Activated CD4-positive, alpha-beta T cell treated with anti-CD3 and anti-CD28 coated beads, Interleukin-2, amount 50 U/mL, for 1 hour (primary cell): Measurements from ENCODE around the gene ARSK.
"Not testable (repeated sequence)": the region's sequence is repeated elsewhere in the genome, so short reads cannot be mapped to it uniquely, and the experiment has no call there.

ENCODE experiments used
- DNase-seq: peaks from one replicate; pipeline ENCODE4 v3.0.0-alpha.2; 2020

ARSK gene

DNA sequence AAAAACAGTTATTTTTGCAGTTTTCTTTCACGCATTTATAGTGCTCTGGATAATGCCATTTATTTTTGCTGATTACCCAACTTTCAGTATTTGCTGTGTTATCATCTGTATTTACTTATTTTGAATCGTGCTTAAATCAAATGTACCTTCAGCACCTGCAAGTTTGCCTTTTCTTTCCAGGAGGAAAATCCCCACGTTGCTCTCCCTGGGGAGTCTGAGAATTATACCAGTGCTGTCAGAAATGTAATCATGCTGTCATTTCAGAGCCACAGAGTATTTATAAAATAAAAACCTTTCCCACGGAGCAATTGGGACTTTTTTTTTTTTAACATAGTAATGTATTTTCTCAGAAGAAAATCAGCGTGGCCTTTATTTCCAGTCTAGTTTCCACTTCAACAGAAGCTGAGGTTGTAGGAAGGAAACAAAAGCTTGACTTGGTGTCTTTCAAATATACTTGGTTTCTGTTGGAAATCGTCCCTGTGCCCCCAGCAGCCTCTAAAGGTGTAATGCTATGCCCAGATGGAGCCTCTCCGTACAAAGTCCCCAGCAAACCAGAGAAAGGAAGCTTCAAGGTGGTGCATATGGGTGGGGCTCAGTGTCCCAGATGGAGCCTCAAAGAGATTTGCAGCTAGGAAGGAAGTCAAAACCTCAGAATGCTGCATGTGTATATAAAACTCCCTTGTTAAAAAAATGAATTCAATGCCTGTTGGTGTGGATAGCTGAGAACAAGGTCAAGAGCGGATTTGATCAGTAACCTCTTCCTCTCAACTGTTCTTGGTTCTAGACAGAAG, 67.1 kb downstream of the ARSK start:
- DNase-seq, result no peak

DNA sequence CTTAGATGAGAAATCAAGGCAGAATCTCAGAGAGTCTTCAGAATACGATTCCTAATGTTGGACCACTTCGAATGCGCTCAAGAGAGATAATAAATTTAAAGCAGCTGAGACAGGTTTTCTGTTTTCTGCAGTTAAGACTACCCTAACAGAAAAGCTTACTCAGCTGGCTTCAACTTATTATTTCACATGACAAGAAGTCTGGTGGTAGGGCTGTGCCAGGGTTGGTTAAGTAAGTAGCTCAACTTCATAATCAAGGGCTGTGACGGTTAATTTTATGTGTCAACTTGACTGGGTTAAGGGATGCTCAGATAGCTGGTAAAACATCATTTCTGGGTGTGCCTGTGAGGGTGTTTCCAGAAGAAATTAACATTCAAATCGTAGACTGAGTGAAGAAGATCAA, 68.8 kb downstream of the ARSK start:
- no peak for DNase-seq

DNA sequence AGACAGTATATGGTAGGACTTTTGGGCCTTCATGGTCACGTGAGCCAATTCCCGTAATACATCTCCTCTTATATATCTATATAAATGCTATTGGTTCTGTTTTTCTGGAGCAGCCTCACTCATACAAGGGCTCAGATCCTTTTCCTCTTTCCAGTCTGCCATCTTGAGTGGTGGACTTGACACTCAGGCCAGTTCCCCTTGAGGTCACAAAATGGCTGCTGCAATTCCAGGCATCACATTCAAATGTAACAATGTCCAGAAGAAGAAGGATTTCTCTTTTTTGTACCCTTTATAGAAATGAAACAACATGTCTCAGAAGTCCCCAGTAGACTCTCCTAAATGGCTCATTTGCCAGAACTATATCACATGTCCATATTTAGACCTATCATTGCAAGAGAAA, 69.5 kb downstream of the ARSK start:
- DNase-seq, result no peak

DNA sequence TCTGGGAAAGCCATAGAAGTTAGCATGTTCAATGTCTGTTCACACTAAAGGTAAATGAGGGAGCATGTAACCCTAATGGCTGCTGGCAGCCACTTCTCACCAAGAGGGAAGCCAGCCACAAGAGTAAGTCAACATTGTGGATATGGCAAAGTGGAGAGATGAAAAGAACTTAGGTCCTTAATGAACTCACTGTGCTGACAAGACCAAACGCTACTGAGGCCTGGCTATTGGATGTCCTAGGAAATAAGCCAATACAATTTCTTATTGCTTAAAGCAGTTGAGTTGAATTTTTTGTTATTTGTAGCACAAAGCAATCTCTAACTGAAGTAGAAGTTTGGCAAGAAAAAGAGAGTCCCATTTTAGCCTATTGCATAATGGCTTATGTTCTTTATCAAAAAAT, 71.8 kb downstream of the ARSK start:
- no peak for DNase-seq

DNA sequence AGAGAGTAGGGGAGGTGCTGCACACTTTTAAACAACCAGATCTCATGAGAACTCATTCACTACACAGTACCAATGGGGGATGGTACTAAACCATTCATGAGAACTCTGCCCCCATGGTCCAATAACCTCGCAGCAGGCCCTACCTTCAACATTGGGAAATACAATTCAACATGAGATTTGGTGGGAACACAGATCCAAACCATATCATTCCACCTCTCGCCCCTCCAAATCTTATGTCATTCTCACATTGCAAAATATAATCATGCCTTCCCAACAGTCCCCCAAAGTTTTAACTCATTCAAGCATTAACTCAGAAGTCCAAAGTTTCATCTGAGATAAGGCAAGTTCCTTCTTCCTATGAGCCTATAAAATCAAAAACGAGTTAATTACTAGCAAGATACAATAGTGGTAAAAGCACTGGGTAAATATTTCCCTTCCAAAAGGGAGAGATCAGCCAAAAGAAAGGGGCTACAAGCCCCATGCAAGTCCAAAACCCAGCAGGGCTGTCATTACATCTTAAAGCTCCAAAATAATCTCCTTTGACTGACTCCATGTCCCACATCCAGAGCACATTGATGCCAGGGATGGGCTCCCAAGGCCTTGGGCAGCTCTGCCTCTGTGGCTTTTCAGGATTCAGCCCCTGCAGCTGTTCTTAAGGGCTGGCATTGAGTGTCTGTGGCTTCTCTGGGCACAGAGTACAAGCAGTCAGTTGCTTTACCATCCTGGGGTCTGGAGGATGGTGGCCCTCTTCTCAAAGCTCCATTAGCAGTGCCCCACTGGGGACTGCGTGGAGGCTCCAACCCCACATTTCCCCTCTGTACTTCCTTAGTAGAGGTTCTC, 73.3 kb downstream of the ARSK start:
- DNase-seq, result no peak

DNA sequence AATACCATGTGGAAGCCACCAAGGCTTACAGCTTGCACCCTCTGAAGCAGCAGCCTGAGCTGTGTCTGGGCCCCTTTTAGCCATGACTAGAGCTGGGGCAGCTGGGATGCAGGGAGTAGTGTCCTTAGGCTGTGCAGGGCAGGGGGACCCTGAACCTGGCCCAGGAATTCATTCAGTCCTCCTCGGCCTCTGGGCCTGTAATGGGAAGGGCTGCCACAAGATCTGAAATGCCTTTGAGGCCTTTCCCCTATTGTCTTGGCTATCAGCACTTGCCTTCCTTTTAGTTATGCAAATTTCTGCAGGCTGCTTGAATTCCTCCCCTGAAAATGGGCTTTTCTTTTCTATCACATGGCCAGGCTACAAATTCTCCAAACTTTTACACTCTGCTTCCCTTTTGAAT, 74.0 kb downstream of the ARSK start:
- no peak for DNase-seq

DNA sequence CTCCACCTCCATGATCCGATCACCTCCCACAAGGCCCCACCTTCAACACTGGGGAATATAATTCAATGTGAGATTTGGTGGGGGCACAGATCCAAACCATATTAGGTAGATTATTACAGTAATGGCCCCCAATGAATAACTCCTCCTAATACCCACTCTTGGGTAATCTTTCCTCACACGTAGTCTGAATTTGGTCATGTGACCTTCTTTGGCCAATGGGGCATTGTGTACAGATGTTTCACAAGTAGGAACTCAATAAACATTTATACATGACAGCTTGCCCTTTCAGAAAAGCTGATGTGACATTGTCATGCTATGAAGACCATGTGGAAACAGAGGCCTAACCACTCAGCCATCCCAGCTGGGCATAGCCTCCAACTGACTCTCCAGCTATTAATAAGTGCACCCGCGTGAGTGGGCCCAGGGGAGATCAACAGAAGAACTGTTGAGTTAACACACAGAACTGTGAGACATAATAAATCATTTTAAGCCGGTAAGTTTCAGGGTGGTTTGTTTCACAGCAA, 75.6 kb downstream of the ARSK start:
- DNase-seq, result no peak

DNA sequence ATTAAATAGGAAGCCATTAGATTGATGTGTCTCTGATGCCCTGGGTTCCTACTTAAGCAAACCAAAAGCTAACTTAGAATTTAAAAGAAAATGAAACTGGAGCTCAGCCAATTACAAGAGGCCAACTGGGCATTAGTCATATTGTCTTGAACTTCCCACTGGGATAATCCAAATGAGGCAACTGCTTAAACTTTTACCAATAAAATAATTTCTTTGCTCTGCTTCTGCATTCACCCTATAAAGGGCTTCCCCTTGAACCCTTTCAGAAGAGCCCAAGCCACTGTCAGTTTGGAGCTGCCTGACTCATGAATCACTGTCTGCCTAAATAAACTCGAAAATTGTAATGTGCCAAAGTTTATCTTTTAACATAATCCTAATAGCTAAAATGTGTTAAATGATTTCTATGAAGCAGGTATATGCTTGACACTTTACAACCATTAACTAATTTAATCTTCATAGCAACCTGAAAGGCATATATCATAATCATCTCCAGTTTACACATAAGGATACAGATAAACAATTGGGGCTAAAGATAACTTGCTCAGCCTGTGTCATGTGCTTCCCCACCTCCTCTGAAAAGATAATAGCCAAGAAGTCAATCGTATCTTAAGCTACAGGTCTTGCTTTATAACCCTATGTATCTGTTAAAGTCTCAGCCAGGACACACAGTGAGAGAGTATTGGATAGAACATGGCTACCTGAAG, 76.5 kb downstream of the ARSK start:
- DNase-seq, result no peak

DNA sequence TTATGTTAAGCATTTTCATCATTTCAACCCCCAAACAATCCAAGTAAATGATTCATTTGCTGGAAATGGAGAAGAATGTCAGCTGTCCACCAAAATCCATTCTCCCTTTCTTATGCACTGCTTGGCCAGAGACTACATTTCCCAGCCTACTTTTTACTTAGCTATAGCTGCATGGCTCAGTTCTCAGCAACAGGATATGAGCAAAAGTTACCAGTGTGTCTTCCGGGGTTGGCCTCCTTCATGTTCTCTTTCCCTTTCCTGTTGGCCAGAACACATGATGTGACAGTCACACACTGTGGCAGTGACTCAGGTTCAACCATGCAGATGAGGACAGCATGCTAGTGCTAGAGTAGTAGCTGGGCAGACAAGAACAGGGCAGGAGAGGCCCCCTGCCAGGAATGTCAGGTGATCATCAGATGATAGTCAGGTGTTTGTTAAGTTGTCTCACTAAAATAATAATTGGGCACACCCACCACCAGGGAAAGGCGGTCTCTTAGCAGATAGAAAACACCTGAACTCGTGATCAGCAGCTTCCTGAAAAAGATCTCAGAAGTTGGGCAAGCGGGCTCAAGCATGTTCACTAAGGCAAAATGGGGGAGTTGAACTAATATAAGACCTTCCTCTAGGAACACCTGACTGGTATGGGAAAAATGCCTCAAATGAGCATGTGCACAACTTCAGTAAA, 77.2 kb downstream of the ARSK start:
- peak; percentile 58 for DNase-seq

DNA sequence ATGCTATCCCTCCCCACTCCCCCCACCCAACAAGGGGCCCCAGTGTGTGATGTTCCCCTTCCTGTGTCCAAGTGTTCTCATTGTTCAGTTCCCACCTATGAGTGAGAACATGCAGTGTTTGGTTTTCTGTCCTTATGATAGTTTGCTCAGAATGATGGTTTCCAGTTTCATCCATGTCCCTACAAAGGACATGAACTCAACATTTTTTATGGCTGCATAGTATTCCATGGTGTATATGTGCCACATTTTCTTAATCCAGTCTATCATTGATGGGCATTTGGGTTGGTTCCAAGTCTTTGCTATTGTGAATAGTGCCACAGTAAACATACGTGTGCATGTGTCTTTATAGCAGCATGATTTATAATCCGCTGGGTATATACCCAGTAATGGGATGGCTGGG, 78.0 kb downstream of the ARSK start:
- not testable (repeated sequence) for DNase-seq

DNA sequence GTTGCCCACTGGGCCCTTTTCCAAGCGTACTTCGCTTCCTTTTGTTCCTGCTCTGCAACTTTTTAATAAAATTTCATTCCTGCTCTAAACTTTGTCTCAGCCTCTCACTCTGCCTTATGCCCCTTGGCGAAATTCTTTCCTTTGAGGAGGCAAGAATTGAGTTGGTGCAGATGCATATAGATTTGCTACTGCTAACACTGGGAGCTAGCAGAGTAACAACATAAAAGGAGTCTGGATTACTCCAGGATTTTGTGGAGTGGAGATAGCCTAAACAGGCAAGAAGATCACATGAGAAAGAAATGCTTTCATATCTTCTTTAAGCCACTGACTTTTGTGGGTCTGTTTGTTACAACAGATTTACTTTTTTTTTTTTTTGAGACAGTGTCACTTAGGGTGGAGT, 78.8 kb downstream of the ARSK start:
- DNase-seq, result no peak

DNA sequence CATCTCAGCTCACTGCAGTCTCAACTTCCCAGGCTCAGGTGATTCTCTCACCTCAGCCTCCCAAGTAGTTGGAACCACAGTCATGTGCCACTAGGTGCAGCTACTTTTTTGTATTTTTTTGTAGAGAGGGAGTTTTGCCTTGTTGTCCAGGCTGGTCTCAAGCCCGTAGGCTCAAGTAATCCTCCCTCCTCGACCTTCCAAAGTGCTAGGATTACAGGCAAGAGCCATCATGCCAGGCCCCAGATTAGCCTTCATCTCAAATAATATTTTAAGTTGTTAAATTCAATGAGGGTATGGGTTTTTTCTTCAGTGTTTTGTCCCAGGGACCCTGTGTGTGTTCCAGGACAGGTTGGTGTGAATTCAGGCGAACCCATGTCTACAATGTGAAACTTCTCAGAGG, 79.2 kb downstream of the ARSK start:
- DNase-seq, result no peak

DNA sequence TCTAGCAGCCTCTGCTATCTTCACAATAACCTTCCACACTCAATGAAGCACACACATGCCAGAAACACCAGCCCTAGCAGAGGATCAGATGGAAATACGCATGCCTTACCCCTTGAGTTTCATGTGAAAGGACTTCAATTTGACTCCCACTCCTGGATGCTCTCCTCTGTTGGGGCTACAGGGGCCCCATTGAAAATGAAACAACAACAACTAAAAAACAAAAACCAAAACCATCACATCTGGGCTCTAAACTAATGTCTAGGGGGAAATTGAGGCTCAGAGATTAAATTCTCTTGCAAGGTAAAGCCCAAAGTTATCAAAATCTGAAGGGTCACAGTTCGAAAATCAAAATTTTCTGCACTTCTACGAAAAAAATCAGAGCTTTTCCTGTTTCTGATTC, 83.7 kb downstream of the ARSK start:
- no peak for DNase-seq

DNA sequence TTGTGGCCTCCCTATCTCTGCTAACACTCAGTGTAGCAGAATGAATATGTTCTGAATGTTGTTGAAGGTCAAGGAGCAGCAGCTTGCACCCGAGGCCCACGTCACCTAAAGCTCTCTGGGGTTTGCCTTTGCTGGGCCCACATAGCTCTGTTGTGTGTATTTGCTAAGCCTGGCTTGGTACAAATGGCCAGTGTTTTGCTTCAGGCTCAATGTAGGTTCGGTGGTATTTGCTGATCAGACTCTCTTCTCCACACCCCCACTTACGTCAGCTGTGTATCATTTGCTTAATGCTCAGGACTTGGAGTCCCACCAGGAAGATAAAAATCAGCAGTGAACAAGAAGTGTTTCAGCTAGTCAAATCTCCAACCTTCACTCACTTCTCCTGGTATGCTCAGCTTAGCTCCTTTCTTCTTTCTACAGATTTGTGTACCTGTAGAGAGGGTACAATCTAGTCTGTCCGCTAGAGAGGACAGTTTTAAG, 86.9 kb downstream of the ARSK start:
- no peak for DNase-seq

DNA sequence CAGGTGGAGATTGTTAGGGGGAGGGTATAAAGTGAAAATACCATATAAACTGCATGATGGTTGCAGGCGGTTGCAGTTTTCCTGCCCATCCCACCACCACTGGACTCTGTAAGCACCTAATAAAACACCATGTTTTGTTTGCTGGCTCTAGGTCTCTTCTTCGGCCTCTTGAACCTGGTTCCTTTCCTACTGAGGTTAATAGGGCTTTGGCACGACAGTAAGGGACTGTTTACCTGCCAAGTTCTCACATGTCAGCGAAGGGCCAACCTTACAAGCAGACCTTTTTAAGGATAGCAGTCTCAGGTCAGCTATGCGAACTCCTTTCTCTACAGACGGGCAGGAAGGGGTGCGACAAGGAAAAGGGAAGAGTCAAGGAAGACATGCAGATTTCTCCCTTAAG, 88.3 kb downstream of the ARSK start:
- DNase-seq, result no peak

DNA sequence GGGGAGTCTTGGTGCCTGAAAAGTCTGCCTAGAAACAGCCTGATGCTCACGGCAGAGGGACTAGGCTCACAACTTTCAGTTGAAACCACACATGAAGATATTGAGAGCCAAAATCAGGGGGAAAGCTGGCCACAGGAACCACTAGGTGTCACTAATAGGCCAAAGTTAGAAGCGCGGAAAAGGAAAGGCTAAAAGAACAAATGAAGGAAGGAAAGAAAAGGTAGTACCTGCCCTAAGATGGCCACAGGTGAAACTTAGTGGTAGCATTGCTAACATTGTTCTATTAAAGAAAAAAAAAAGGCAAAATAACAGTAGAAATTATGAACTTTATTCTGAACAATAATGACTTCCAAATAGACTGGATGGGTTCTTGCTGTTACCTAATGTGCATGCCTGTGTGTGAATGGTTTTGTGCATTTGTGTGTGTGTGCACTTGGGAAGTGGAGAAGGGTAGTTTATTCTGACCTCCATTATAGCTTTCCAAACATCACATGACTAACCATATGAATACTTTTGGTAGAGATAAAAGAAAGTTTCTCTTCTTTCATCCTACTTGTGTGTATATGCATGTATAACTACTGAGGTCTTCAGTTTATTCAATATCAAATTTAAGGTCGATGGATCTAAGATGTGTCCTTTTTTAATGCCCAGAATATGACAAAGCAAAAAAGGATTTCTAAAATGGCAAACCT, 89.6 kb downstream of the ARSK start:
- DNase-seq, result peak; percentile 26

DNA sequence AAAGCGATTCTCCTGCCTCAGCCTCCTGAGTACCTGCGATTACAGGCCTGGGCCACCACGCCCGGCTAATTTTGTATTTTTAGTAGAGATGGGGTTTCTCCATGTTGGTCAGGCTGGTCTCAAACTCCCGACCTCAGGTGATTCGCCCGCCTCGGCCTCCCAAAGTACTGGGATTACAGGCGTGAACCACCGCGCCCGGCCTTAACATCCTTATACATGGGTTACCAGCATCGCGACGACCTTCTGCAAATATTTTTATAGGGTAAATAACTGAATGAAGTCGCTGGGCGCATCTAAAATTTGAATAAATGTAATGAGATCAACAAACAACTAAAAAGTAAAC, 91.3 kb downstream of the ARSK start:
- not testable (repeated sequence) for DNase-seq

DNA sequence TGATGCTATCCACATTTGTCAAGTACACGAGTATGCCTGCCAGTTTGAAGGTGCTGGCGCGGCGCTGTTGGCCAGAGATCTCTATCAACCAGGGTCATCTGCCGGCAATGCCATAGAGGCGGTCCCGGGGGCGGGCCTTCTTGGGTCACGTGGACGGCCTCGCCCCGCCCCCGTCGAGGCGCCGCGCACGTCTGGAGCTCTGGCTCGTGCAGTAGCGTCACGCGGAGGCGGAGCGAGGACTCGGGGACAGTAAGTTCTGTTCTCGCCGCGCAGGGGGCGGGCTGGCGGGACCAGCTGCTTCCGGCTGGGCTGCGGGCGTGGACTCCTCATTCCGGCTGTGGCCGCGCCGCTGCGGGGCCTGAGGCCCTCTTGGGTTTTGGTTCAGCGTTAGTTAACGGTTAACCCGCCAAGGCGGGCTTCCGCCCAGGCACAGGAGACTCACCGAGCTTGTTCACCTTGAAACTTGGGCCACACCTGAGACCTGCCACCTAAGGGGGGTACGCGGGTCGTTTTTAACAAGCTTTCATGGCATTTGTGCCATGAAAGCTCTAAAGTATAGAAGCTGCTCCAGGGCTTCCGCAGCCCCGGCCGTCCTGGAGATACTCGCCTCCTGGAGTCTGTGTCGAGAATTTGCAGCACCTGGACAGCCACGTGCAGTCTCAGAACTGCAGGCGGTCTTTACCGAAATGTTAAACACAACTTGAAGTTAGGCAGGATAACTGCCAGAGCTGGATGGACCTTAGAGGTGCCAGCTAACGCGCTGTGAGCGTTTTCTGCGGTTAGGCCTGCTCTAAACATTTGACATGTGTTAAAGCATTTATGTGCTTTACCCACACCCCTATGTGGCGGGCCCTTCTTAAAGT, 91.9 kb downstream of the ARSK start, which contains the start of gene RFESD:
TSS of gene RFESD (plus strand) at position 209 of the 863 bp plus-strand sequence. CDS start 5,495 bp downstream, outside the sequence.
- peak; percentile 91 for DNase-seq

DNA sequence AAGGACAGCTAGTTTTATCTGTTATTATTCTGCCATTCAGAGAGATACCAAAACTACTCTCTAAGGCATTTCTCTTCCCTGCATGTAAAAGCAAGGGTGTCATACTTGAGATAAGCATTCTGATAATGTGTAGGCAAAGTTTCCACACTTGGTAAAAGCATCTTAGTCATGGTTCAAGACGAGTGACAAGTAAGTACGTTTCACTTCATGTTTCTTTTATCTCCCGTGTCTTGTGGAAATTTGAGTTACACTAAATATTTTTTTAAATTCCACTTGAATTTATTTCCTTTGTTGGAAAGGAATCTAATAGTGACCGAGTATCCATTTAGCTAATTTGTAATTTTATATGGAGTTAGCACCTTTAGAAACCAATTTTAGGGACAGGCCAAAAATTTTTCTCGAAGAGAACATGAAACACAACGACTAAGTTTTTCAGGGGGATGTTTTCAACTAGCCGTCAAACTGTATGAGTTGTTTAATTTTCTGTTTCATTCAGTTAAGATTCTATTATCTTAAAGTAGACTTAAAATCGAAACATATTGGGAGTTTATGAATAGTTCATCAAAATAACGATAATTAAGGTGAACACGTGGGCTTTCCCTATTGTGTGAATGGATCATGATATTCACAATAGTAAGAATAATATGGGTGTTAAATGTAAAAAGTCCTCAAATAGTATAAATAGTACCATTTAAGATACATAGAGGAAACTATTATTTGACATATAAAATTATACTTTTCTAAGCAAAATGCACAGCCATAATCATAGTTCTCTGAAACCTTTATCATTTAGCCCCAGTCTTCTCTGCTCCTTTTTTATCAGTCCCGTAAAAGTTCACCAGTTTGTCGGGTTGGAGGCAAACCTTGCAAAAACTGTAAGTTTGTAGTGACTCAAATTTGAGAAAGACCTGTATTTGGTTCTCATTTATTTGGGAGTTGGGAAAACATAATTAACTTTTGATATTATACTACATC, 93.3 kb downstream of the ARSK start:
- no peak for DNase-seq

DNA sequence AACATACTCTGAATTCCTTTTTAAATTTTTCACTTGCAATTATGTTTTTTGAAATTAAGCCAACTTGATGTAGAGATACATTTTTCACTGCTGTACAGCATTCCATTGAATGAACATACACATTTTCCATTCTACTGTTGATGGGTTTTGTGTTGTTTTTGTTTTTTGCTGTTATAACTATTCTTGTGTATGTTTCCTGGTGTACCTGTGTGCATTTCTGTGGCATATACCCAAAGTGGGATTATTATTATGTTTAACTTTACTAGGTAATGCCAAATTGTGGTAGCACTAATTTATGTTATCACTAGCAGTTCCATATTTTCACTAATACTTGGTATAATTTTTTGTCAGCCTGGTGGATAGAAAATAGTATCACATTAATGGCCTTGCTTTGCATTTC, 94.4 kb downstream of the ARSK start:
- no peak for DNase-seq
